ENCODE measurements around the gene GBX1. TPM values are rescaled to one million over a fixed set of nuclear protein-coding genes. Genes with fewer than 3 reads are reported as not detected.

Gene GBX1
- total and polyA plus RNA-seq, 12 donors: not detected

- TF ChIP-seq, protein P1, sequence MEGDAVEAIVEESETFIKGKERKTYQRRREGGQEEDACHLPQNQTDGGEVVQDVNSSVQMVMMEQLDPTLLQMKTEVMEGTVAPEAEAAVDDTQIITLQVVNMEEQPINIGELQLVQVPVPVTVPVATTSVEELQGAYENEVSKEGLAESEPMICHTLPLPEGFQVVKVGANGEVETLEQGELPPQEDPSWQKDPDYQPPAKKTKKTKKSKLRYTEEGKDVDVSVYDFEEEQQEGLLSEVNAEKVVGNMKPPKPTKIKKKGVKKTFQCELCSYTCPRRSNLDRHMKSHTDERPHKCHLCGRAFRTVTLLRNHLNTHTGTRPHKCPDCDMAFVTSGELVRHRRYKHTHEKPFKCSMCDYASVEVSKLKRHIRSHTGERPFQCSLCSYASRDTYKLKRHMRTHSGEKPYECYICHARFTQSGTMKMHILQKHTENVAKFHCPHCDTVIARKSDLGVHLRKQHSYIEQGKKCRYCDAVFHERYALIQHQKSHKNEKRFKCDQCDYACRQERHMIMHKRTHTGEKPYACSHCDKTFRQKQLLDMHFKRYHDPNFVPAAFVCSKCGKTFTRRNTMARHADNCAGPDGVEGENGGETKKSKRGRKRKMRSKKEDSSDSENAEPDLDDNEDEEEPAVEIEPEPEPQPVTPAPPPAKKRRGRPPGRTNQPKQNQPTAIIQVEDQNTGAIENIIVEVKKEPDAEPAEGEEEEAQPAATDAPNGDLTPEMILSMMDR (IDR thresholded peaks at IDR 0.05): no peak
- no peak for TF ChIP-seq POLR2A (IDR thresholded peaks at IDR 0.05)
- 89 to 95% (median 92%) methylated on average over 19 to 28 of the region's 28 CpGs for WGBS, 4 donors
- intact Hi-C loops (cut with DNase I): loop anchor here (10.0 kb wide), 1 partner anchor 175 kb away; no protein-coding TSS in a partner anchor
- H3K27me3 ChIP-seq: no peaks in the 10 kb centered on the region
- DNase-seq: no peak
- no peak overlapping the region for H3K27ac ChIP-seq
- no peaks in the 10 kb centered on the region for H3K9me3 ChIP-seq (replicated peaks in 1 of 3)
- H3K4me1 ChIP-seq (replicated peaks in 1 of 2): peaks cover 0 to 7% of the 10 kb centered on the region in 2 donors
- H3K36me3 ChIP-seq (replicated peaks in 1 of 2): peaks cover 0 to 62% of the 10 kb centered on the region in 2 donors
- H3K4me3 ChIP-seq: no peak overlapping the region
Observed at GRCh38 chr7:151129117-151129959, 38.2 kb downstream of the GBX1 start.

GRCh38 chr7:151128716-151129115 is 38.8 kb downstream of the GBX1 start:
- WGBS, 4 donors: 74 to 89% (median 85%) methylated on average over 5 to 8 of the region's 8 CpGs
- DNase-seq: no peak
- TF ChIP-seq, protein P1 (IDR thresholded peaks at IDR 0.05): no peak
- no peak for TF ChIP-seq POLR2A (IDR thresholded peaks at IDR 0.05)
- Histone ChIP-seq H3K27me3 (no peaks in the 10 kb centered on the region), H3K4me3 (no peak overlapping the region), H3K9me3 (replicated peaks in 1 of 3) (no peaks in the 10 kb centered on the region), H3K27ac (no peak overlapping the region), H3K36me3 (replicated peaks in 1 of 2) (peaks cover 0 to 62% of the 10 kb centered on the region in 2 donors), H3K4me1 (replicated peaks in 1 of 2) (peaks cover 0 to 7% of the 10 kb centered on the region in 2 donors)
- intact Hi-C loops (cut with DNase I): loop anchor here (10.0 kb wide), 1 partner anchor 176 kb away; no protein-coding TSS in a partner anchor

DNA sequence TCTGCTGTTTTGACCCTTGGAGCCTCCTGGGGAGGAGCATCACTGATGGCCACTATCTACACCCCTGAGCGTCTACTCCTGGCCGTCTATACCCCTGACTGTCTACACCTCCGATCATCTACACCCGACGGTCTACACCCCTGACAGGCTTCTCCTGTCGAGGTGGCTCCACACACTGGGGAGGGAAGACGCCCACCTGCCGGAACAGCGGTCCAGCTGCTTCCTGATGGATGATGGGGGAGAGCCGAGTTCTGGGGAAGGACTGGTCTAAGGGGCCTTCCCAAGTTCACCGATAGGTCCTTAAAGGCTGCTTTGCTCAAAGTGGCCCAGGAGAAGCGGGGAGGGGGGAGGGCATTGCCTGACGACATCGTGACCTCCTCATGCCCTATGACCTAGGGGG is 39.4 kb downstream of the GBX1 start:
- Histone ChIP-seq H3K27me3 (no peaks in the 10 kb centered on the region), H3K4me1 (replicated peaks in 1 of 2) (peaks cover 0 to 7% of the 10 kb centered on the region in 2 donors), H3K4me3 (no peak overlapping the region), H3K27ac (no peak overlapping the region), H3K9me3 (replicated peaks in 1 of 3) (no peaks in the 10 kb centered on the region), H3K36me3 (replicated peaks in 1 of 2) (peaks cover 0 to 62% of the 10 kb centered on the region in 2 donors)
- DNase-seq: no peak
- TF ChIP-seq POLR2A (IDR thresholded peaks at IDR 0.05): no peak
- TF ChIP-seq, protein P1 (IDR thresholded peaks at IDR 0.05): no peak
- intact Hi-C loops (cut with DNase I): loop anchor here (10.0 kb wide), 1 partner anchor 177 kb away; no protein-coding TSS in a partner anchor
- WGBS, 4 donors: 82 to 89% (median 87%) methylated on average over 13 to 14 of the region's 14 CpGs

DNA sequence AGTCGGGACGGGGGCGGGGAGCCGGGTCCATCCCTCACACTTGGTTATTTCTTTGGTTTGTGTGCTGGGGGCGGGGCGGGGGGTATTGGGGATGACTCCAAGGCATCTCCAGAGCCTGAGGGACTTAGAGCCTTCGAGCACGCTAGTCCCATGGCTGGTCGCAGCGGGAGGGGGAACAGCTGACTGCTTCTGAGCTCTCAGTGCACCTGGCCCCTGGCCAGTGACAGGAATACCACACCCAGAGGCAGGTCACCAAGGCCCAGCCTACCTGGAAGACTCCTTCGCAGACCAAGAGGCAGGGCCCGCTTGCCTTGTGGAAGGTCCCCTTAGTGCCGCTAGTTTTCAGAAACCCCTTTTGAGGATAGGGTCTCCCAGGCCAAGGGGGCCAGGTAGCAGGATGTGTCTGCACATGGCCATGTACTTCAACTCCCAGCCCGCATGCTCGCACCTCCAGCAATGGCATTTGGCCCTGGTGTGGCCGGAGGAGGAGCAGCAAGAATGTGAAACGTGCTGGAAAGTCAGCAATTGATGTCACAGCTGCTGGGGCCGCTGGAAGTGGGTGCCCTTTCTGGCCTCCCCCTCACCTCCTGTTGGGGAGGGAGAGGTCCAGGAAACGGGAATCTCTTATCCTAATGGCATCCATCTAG is 40.9 kb downstream of the GBX1 start:
- WGBS, 4 donors: 86 to 91% (median 90%) methylated on average over 6 to 19 of the region's 19 CpGs
- intact Hi-C loops (cut with DNase I): loop anchor here (10.0 kb wide), 1 partner anchor 178 kb away; no protein-coding TSS in a partner anchor
- Histone ChIP-seq H3K27ac (no peak overlapping the region), H3K9me3 (replicated peaks in 1 of 3) (no peaks in the 10 kb centered on the region), H3K4me3 (no peak overlapping the region), H3K36me3 (replicated peaks in 1 of 2) (peaks cover 0 to 57% of the 10 kb centered on the region in 2 donors), H3K4me1 (replicated peaks in 1 of 2) (peaks cover 0 to 7% of the 10 kb centered on the region in 2 donors), H3K27me3 (no peaks in the 10 kb centered on the region)
- no peak for DNase-seq
- no peak for TF ChIP-seq POLR2A (IDR thresholded peaks at IDR 0.05)
- TF ChIP-seq, protein P1 (IDR thresholded peaks at IDR 0.05): no peak

Measured in adrenal gland (tissue), 12 donors.